NCI-H446 treated with DMSO at 0.1 percent for 48 hours (cell line): ENCODE data around the gene AP5S1.
"Not testable (repeated sequence)": the region's sequence is repeated elsewhere in the genome, so short reads cannot be mapped to it uniquely, and the experiment has no call there.

ENCODE experiments used
- DNase-seq: peaks from one replicate; lab custom pipeline; 2025; lab: John Stamatoyannopoulos, UW

Gene AP5S1

DNA sequence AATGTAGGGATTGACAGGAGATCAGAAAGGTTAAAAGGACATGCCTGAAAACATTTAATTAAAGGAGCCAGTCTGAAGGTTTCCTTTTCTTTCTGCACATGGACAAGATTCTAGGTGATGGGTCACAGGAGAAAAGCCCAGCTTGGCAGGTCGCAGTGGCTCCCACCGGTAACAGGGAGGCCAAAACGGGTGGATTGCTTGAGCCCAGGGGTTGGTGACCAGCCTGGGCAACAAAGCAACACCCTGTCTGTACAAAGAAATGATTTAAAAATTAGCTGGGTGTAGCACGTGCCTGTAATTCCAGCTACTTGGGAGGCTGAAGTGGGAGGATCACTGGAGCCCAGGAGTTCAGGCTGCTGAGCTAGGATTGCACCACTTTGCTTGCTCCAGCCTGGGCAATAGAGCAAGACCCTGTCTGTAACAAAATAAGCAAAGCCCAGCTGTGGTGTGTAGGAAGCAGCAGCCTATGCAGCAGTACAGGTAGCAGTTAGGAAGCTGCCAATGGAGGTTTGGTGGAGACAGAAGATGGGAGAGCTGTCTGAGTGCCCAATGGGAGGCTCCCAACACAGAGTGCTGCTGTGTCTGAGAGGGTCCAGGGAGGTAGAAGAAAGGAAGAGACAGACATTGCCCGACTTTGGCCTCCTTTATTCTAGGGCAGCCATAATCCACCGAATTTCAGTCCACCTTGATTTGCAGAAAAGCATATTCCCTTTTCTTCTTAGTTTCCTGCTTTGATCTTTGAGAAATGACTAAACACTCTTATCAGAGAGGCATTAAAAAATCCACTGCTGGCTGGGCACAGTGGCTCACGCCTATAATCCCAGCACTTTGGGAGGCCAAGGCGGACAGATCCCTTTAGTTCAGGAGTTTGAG lies 7.1 kb upstream of the AP5S1 start:
- DNase-seq, result no peak

DNA sequence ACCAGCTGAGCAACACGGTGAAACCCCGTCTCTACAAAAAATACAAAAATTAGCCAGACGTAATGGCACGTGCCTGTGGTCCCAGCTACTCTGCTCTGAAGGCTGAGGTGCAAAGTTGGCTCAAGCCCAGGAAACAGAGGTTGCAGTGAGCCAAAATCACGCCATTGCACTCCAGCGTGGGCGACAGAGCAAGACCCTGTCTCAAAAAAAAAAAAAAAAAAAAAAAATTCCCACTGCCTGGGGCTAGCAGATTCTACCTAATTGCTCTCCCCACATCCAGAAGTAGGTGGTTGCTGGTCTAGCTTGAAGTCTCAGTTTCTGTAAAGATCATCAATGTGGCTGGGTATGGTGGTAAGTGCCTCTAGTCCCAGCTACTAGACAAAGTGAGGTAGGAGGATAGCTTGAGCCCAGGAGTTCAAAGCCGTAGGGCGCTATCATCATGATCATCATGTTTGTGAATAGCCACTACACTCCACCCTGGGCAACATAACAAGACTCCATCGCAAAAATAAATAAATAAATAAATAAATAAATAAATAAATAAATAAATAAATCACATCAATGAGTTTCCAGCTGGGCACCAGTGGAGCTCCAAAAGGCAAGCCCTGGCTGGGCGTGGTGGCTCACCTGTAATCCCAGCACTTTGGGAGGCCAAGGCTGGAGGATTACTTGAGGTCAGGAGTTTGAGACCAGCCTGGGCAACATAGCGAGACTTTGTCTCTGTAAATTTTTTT lies 6.3 kb upstream of the AP5S1 start:
- no peak for DNase-seq

DNA sequence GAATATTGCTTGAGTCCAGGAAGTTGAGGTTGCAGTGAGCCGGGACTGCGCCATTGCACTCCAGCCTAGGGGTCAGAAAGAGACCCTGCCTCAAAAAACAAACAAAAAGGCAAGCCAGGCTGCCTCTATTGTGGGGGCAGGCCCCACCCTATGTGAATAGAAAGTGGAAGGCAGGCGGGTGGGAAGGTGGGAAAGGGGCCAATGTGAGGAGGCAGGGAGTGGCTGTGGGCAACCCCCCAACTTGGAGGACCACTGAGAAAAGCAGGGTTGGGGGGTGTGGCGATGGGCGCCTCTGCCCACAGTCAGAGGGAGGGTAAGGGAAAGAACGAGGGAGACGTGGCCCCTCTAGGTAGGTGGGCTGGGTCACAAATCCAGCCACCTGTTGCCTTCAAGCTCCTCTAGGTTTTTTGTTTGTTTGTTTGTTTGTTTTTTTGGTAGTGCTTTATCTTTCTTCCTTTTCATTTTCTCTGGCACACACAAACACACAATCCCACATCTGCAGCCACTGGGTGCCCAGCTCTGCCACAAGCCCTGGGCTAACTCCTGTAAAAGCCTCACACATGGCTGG lies 5.3 kb upstream of the AP5S1 start:
- no peak for DNase-seq

DNA sequence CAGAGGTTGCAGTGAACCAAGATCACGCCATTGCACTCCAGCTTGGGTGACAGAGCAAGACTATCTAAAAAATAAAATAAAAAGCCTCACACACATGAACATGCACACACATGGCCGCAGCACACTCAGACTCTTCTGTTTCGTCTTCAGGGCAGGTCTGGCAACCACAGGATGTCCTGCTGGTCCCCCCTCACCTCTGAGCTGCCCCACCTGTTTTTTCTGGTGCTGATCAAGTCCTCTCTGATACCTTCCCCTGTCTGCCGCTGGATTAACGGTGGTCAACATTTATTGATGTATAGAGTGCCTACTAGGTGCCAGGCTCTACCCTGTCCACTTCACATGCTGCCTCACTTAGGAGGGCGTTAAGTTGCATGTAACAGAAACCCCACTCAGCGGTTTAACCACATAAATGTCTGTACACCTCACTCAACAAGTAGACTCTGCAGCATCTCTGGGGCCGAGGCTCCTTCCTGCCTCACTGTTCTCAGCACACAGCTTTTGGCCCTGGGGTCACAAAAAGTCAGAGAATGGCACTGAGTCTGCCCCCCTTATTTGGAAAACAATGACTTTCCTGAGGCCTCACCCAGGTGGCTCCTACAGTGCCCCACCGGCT lies 4.5 kb upstream of the AP5S1 start:
- DNase-seq, result no peak

DNA sequence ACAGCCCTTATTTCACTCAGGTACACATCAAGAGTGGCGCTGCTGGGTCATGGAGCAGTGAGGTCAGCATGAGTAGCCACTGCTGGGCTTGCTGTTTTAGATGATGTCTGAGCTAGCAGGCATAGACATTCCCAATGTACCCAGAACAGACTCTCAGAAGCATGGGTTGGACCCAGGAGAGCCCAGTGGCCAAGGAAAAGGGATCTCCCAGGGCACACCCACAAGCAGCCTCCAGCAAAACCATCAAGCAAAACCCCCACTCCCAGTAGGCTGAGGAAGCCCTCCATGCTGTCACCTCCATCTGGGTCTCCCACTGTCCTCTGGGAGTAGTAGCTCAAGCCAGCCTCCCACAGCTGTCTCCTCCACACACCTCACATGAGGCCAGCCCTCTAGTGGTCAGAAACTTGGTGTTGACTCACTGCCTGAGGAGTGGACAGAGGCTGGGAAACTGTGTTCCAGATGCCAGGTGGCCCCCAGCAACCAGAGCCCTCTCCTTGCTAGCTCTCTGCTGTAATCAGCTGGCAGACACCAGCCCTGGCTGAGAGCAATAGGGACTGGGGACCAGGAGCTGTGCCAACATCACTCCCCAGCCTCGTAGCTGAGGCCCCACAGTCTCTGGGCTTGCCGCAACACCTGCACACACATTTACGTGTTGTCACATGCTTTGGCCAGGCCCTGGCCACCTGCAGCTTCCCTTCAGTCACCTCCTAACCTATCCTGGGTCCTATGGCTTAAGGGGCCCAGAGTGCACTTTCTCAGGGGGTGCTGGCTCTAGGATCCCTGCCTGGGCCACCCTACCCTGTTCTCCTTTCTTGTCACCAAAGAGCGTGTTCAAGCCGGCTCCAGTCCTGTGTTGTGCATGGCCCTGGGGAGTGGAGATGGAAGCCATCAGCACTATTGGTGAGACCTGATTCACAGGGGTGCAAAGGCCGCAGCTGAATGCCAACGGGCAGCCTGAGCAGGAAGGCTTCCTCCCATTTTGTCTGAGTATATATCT lies 1.9 kb upstream of the AP5S1 start:
- peak; percentile 53 for DNase-seq

DNA sequence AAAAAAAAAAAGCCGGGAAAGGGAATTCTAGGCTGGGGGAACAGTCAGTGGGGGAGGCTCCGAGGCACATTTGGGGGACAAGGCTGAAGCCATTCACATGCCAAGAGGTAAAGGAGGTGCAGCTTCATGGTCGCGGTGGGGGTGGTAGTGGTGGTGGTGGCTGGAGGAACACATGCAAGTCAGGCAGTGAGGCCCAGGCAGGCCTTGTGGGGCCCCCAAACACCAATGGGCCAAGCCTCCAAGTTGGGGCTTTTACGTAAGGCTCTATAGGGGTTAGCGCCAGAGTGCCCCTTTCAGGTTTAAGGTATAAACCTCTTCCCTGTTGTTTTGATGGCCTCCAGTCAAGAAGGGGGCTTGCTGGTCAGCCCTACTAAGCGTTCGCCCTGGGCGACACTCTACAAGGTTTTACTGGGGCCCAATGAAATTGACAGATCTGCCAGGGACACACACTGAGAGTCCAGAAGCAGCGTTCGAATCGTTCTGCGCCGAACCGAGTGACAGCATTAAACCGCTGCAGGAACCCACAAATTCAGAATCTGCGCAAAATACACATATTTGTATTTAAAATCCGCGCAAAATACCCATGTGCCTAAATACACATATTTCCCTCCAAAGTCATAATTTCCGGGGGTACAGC lies 818 bp upstream of the AP5S1 start:
- DNase-seq, result no peak

DNA sequence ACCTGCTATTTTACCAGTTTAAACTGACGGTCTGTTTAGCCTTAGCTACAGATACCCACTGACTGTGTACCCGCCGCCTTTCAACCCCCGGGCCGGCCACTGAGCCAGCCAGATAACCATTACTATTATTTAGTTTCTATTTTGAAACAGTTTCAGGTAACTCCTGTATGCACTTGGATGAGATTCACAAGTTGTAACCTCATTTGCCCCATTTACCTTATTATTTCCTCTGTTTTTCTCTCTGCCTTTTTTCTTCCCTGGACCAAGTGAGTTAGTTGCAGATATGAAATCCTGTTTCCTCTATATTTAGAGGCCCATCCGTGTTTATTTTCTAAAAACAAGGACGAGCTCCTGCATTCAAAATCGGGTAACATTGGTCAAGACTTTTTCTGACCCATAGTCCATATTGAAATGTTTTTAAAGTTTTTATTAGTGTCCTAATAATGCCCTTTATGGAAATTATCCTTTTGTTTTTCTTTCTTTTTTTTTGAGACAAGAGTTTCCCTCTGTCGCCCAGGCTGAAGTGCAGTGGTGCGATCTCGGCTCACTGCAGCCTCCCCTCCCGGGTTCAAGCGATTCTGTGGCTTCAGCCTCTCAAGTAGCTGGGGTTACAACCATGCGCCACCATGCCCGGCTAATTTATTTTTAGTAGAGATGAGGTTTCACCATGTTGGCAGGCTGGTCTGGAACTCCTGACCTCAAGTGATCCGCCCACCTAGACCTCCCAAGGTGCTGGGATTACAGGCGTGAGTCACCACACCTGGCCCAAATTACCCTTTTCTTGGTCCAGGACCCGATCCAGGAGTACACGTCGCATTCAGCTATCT lies 767 bp downstream of the AP5S1 start:
- no peak for DNase-seq

DNA sequence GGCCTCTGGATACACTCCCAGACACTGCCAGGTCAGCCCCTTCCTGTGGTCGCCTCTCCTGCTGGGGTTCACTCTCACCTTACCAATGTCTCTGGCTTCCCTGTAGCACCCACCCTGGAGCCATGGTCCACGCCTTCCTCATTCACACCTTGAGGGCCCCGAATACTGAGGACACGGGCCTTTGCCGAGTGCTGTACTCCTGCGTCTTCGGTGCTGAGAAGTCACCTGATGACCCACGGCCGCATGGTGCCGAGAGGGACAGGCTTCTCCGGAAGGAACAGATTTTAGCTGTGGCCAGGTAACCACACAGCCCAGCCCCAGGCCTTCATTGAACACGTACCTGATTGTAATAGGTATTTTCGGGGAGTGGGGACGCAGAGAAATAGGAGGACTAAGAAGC lies 1.6 kb downstream of the AP5S1 start:
- DNase-seq, result no peak

DNA sequence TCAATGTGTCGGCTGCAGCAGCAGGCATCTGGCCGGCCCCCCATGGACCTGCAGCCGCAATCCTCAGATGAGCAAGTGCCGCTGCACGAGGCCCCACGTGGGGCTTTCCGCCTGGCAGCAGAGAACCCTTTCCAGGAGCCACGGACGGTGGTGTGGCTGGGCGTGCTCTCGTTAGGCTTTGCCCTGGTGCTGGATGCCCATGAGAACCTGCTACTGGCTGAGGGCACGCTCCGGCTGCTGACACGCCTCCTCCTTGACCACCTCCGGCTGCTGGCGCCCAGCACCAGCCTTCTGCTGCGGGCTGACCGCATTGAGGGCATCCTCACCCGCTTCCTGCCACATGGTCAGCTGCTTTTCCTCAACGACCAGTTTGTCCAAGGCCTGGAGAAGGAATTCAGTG lies 3.5 kb downstream of the AP5S1 start:
- DNase-seq, result no peak

DNA sequence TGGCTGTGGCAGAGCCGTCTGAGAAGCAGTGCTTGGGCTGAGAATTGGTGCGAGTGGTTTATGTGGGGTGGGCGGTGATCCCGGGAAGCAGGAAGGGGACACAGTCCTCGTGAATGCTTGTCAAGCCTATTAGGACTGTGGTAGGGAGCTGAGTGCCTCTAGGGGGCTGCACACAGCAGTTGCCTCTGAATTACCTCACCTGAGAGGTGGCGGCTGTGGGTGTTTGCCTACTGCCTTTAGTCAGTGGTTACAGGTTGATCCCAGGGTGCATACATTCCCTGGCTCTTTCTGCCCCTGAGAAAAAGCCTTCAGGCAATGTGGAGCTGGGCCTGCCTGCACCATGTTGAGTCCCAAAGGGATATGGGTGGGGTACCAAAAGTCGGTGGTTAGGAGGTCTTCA lies 5.2 kb downstream of the AP5S1 start:
- DNase-seq, result no peak

DNA sequence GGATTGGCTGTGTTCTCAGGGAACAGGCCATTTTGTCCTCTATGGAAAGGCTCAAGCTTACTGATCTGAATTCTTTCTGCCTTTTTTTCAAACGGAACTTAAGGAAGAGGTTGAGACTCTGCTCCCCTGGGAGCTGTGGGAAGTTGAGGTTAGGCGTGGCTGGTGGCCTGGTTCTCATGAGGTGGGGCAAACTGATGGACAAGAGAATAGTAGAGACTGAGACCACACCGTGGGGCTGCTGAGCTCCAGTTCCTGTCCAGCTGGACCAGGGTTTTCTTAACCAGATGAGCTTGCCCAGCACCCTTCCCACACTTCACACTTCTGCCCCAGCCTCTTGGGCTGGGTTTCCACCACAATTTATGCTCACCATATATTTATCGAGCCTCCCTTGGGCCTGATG lies 6.1 kb downstream of the AP5S1 start:
- no peak for DNase-seq

DNA sequence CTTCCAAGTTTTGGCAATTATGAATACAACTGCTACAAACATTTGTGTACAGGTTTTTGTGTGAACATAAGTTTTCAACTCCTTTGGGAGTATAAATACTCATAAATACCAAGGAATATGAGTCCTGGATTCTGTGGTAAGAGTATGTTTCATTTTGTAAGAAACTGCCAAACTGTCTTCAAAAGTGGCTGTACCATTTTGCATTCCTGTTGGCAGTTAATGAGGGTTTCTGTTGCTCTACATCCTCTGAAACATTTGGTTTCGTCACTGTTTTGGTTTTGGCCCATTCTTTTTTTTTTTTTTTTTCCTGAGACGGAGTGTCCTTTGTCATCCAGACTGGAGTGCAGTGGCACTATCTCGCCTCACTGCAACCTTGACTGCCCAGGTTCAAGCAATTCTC lies 8.5 kb downstream of the AP5S1 start:
- no peak for DNase-seq

DNA sequence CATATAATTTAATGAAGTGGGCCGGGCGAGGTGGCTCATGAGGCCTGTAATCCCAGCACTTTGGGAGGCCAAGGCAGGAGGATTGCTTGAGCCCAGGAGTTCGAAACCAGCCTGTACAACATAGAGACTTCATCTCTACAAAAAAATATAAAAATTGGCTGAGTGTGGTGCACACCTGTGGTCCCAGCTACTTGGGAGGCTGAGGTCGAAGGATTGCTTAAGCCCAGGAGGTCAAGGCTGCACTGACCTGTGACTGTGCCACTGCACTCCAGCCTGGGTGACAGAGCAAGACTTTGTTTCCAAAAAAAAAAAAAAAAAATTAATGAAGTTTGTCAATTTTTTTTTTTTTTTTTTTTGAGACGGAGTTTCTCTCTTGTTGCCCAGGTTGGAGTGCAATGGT lies 9.5 kb downstream of the AP5S1 start:
- DNase-seq, result not testable (repeated sequence)

DNA sequence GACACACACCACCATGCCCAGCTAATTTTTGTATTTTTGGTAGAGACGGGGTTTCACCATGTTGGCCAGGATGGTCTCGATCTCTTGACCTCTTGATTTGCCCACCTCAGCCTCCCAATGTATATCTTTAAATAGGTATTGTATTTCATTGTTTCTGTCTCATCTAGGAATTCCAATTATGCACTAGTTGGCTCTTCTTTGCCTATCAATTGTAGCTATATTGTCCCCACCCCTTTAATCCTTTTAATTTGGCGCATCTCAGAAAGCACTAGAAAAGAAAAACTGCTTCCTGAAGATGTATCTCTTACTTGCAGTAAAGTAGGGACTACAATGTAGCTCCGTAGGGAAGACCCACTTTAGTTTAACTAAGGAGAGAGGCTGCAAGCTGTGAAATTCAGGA lies 15.8 kb downstream of the AP5S1 start:
- DNase-seq, result no peak

DNA sequence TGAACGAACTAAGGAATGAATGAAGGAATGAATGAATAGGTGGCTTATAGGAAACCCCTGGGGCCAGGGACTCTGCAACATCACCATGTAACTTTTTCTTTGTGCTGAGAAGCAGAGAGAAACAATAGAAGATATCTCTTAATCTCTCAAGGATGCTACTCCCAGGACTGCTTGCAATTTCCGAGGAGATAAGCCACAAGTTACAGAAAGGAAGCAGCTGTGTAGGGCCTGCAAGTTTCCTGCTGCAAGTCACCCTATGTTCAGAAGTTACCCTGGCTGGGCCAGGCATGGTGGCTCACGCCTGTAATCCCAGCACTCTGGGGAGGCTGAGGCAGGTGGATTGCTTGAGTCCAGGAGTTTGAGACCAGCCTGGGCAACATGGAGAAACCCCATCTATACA lies 19.0 kb downstream of the AP5S1 start:
- DNase-seq, result no peak

DNA sequence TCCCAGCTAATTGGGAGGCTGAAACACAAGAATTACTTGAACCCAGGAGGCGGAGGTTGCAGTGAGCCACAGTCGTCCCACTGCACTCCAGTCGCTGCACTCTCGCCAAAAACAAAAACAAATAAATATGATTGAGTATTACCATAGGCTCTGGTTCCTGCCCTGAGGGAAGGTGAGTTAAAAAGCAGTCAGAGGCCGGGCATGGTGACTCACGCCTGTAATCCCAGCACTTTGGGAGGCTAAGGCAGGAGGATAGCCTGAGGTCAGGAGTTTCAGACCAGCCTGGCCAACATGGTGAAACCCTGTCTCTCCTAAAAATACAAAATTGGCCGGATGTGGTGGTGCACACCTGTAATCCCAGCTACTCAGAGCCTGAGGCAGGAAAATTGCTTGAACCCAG lies 19.9 kb downstream of the AP5S1 start:
- DNase-seq, result not testable (repeated sequence)

DNA sequence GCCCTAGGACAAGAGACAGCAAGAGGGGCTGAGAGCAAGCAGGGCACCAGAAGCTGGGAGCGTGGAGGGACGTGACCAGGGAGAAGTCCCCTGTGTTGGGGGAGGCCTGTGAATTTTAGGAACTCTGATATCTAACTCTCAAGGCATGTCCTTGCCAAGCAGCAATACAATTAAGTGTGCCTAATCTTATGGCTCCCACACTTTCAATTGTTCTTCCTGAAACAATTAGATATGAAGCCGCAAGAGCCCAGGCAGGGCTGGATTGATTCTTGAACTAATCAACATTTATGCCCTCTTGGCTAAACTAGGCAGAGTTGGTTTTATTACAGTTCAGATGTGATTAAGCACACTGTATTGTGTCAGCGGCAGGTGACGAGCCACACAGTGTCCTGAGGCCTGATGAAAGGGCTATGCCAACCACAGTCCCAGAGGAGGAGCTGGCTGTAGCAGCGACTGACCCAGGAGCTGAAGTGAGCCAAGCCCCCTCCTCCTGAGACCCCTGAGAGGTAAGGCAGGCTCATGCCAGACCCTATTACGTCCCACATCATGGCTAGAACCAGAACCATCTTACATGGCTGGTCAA lies 22.1 kb downstream of the AP5S1 start:
- DNase-seq, result no peak

DNA sequence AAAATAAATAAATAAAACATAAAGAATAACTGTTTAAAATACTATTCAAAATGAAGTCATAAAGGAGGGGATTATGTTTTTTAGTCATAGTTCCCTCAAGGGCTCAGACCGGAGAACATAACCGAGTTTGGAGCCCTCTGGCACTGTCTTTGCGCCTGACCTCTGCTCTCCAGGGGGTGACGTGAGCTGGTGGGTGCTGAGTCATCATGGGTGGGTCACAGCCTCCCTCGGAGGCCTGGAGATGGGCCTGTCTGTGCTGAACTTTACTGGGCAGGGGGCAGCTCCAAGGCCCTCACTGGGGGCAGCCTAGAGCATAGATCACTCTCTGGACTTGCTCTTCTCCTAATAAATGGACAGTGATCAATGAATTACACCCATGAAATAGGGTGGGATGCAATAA lies 23.1 kb downstream of the AP5S1 start:
- DNase-seq, result no peak

DNA sequence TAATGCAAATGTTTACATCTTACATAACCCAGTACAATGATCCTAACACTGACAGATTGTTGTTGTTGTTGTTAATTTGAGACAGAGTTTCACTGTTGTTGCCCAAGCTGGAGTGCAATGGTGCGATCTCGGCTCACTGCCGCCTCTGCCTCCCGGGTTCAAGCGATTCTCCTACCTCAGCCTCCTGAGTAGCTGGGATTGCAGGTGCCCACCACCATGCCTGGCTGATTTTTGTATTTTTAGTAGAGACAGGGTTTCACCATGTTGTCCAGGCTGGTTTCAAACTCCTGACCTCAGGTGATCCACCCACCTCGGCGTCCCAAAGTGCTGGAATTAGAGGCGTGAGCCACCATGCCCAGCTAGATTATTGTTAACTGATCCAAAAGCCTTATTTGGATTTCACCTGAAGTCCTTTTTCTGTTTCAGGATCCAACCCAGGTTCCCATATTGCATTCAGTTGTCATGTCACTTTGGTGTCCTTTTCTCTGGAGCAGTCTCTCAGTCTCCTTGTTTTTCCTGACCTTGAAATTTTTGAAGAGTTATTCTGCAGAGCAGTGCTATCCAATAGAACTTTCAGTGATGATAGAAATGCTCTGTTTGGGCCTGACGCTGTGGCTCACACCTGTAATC lies 23.8 kb downstream of the AP5S1 start:
- not testable (repeated sequence) for DNase-seq
